Natural killer cell (primary cell): ENCODE data around the gene NUBPL. TPM values are rescaled to one million over a fixed set of nuclear protein-coding genes. Genes with fewer than 3 reads are reported as not detected.

ENCODE experiments used
- ATAC-seq, 3 donors: fragments of 150-1000 bp in 2 of 3; fragments of 200-7000 bp in 1 of 3; cut with Tn5 transposase; 1 replicate in 1 of 3; 2 replicates in 2 of 3; pipeline ENCODE4 v1.10.0; 2021; ENCODE audit warnings: mild to moderate bottlenecking in 2 of 3, moderate library complexity in 2 of 3
- DNase-seq, 2 donors: peaks; one replicate each; pipeline versions ENCODE4 v3.0.0 to v3.0.0-alpha.2; 2013 to 2021; ENCODE audit warnings: mixed read lengths in 1 of 2
- H3K27ac ChIP-seq: one replicate; pipeline ENCODE4 v1.5.1; 2013; ENCODE audit warnings: mild to moderate bottlenecking, low read length
- H3K27me3 ChIP-seq: one replicate; pipeline ENCODE4 v1.6.1; 2013; ENCODE audit warnings: low read length; ENCODE audit not compliant: control insufficient read depth, insufficient read depth
- H3K36me3 ChIP-seq: one replicate; pipeline ENCODE4 v1.6.1; 2013; ENCODE audit warnings: low read length; ENCODE audit not compliant: control insufficient read depth, insufficient read depth
- H3K4me1 ChIP-seq: one replicate; pipeline ENCODE4 v1.6.1; 2013; ENCODE audit warnings: low read length; ENCODE audit not compliant: control insufficient read depth, insufficient read depth
- H3K4me3 ChIP-seq: one replicate; pipeline ENCODE4 v1.5.1; 2013; ENCODE audit warnings: low read length
- H3K9me3 ChIP-seq: one replicate; pipeline ENCODE4 v1.6.1; 2013; ENCODE audit warnings: low read length; ENCODE audit not compliant: control insufficient read depth, insufficient read depth
- H3K27ac Mint-ChIP-seq, 2 donors: one replicate each; pipeline ENCODE4 v1.8.0; 2022; ENCODE audit warnings: mild to moderate bottlenecking in 2 of 2, mixed read lengths in 2 of 2, moderate library complexity in 1 of 2
- H3K27me3 Mint-ChIP-seq, 2 donors: one replicate each; pipeline ENCODE4 v1.8.0; 2022; ENCODE audit warnings: low read depth in 2 of 2, mixed read lengths in 2 of 2
- H3K36me3 Mint-ChIP-seq: one replicate; pipeline ENCODE4 v1.8.0; 2022; ENCODE audit warnings: mixed read lengths
- H3K4me1 Mint-ChIP-seq, 2 donors: one replicate each; pipeline ENCODE4 v1.8.0; 2022; ENCODE audit warnings: mixed read lengths in 2 of 2
- H3K4me3 Mint-ChIP-seq: one replicate; pipeline ENCODE4 v1.8.0; 2022; ENCODE audit warnings: mild to moderate bottlenecking, moderate library complexity, mixed read lengths
- H3K9me3 Mint-ChIP-seq, 2 donors: one replicate each; pipeline ENCODE4 v1.8.0; 2022; ENCODE audit warnings: mixed read lengths in 2 of 2
- CTCF ChIP-seq: fragments of 200-600 bp; IDR thresholded peaks from one replicate; pipeline ENCODE4 v1.8.0; 2022; ENCODE audit warnings: antibody characterized with exemption
- WGBS: methylation state at CpG from one replicate; pipeline ENCODE4 v1.1.7; 2013; ENCODE audit warnings: missing lambda C conversion rate; ENCODE audit not compliant: insufficient coverage; 5-methylcytosine and 5-hydroxymethylcytosine counted together
- intact Hi-C: fragments of 100-400 bp; cut with micrococcal nuclease; formaldehyde crosslinking; loops from one replicate; pipeline ENCODE4 v1.14.2; 2022
- total RNA-seq, 4 donors: library from RNA; stranded (reverse); fragments of 120-200 nt in 1 of 4; gene quantifications; one replicate each; pipeline versions ENCODE4 v1.2.3 to v1.2.4, GENCODE V29; 2013 to 2022

NUBPL gene
- total RNA-seq, 3 donors from 2014 or later (not counting 1 experiment from before 2014, with no cell fraction given): 7.1 to 8.5 (median 7.5) TPM

- no peak for TF ChIP-seq CTCF
- intact Hi-C loops: no loop called here
- no peak overlapping the region for H3K4me3 ChIP-seq
- WGBS: 100% methylated on average over 1 of the region's 1 CpG
- H3K4me1 Mint-ChIP-seq: no peaks in the 10 kb centered on the region
- H3K4me3 Mint-ChIP-seq: no peak overlapping the region
- no peaks in the 10 kb centered on the region for H3K36me3 Mint-ChIP-seq
- no peaks in the 10 kb centered on the region for H3K27me3 ChIP-seq
- H3K36me3 ChIP-seq: no peaks in the 10 kb centered on the region
- no peak for ATAC-seq
- H3K9me3 ChIP-seq: peaks cover 6% of the 10 kb centered on the region
- H3K9me3 Mint-ChIP-seq: peaks cover 8 to 11% of the 10 kb centered on the region in 2 donors
- DNase-seq: no peak
- no peak overlapping the region for H3K27ac ChIP-seq
- H3K27ac Mint-ChIP-seq: no peak overlapping the region
- H3K4me1 ChIP-seq: no peaks in the 10 kb centered on the region
- H3K27me3 Mint-ChIP-seq: no peaks in the 10 kb centered on the region
These were observed 220.4 kb downstream of the NUBPL start for GRCh38 chr14:31781578-31781977.

- Mint-ChIP-seq H3K4me1 (no peaks in the 10 kb centered on the region), H3K4me3 (no peak overlapping the region), H3K27me3 (no peaks in the 10 kb centered on the region), H3K9me3 (peaks cover 5 to 7% of the 10 kb centered on the region in 2 donors), H3K36me3 (no peaks in the 10 kb centered on the region), H3K27ac (no peak overlapping the region)
- H3K4me3 ChIP-seq: no peak overlapping the region
- H3K36me3 ChIP-seq: no peaks in the 10 kb centered on the region
- no peak overlapping the region for H3K27ac ChIP-seq
- no peak for TF ChIP-seq CTCF
- peaks cover 6% of the 10 kb centered on the region for H3K9me3 ChIP-seq
- H3K4me1 ChIP-seq: no peaks in the 10 kb centered on the region
- WGBS: 100% methylated on average over 1 of the region's 1 CpG
- intact Hi-C loops: no loop called here
- DNase-seq: no peak
- no peaks in the 10 kb centered on the region for H3K27me3 ChIP-seq
- ATAC-seq: no peak
These were observed 224.4 kb downstream of the NUBPL start for GRCh38 chr14:31785574-31785973.

DNA sequence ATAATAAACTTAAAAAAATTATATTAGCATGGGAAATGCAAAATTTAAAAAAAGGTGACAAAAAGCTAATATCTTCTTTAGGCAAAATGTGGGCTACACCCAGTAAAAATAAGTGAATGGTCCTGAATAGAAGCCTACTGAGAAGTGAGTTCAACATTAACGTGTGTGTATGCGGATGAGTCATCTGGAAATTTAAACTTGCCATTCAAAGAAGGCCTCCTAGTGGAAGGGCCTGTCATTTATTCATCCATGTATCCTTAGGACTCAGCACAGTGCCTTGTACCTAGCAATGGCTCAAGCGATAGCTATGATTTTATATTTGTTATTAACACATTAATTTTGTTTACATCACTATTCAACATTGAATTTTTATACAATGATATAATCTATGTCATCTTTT is 226.2 kb downstream of the NUBPL start:
- Histone ChIP-seq H3K9me3 (peaks cover 2% of the 10 kb centered on the region), H3K27ac (no peak overlapping the region), H3K4me3 (no peak overlapping the region), H3K4me1 (no peaks in the 10 kb centered on the region), H3K36me3 (no peaks in the 10 kb centered on the region), H3K27me3 (no peaks in the 10 kb centered on the region)
- WGBS: 96% methylated on average over 2 of the region's 3 CpGs
- H3K9me3 Mint-ChIP-seq: peaks cover 0 to 4% of the 10 kb centered on the region in 2 donors
- ATAC-seq (no peak), DNase-seq (no peak)
- intact Hi-C loops: no loop called here
- TF ChIP-seq CTCF: no peak
- no peaks in the 10 kb centered on the region for H3K36me3 Mint-ChIP-seq
- no peaks in the 10 kb centered on the region for H3K27me3 Mint-ChIP-seq
- no peaks in the 10 kb centered on the region for H3K4me1 Mint-ChIP-seq
- H3K4me3 Mint-ChIP-seq: no peak overlapping the region
- no peak overlapping the region for H3K27ac Mint-ChIP-seq

- intact Hi-C loops: no loop called here
- WGBS: no CpG with 5 or more reads among the region's 1 CpG
- Histone ChIP-seq H3K36me3 (no peaks in the 10 kb centered on the region), H3K4me1 (no peaks in the 10 kb centered on the region), H3K9me3 (no peaks in the 10 kb centered on the region), H3K27me3 (no peaks in the 10 kb centered on the region), H3K4me3 (no peak overlapping the region), H3K27ac (no peak overlapping the region)
- Mint-ChIP-seq H3K4me3 (no peak overlapping the region), H3K27me3 (no peaks in the 10 kb centered on the region), H3K9me3 (peaks cover 0 to 4% of the 10 kb centered on the region in 2 donors), H3K4me1 (no peaks in the 10 kb centered on the region), H3K36me3 (no peaks in the 10 kb centered on the region), H3K27ac (no peak overlapping the region)
- ATAC-seq: no peak
- no peak for TF ChIP-seq CTCF
- no peak for DNase-seq
These were observed 227.1 kb downstream of the NUBPL start for GRCh38 chr14:31788340-31788739.
